ENCODE measurements around the gene NOG.

DNA sequence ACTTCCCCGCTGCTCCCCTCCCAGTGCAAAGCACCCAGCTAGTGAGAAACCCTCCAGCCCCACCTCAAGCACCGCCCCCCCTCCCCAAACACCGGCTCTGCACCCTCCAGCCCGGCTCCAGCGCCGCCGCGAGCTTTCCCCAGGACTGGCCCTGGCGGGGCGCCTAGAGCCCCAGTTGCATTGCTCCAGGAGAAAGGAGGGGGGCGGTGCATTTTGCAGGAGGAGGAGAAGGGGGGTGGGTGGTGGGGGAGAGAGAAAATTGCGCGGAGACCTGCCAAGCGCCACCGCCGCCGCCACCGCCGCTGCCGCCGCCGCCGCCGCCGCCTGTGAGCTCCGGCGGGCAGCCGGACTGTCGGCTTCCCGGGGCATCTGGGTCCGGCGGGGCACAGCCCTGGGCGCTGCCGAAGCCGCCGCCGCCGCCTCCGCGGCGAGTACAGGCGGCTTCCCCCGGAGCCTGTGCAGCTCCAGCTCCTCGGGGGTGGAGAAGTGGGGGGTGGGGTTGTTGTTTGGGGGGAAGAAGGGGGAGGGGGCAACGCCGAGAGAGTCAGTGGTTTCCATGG lies 333 bp upstream of the NOG start:
- TF ChIP-seq, protein P1, sequence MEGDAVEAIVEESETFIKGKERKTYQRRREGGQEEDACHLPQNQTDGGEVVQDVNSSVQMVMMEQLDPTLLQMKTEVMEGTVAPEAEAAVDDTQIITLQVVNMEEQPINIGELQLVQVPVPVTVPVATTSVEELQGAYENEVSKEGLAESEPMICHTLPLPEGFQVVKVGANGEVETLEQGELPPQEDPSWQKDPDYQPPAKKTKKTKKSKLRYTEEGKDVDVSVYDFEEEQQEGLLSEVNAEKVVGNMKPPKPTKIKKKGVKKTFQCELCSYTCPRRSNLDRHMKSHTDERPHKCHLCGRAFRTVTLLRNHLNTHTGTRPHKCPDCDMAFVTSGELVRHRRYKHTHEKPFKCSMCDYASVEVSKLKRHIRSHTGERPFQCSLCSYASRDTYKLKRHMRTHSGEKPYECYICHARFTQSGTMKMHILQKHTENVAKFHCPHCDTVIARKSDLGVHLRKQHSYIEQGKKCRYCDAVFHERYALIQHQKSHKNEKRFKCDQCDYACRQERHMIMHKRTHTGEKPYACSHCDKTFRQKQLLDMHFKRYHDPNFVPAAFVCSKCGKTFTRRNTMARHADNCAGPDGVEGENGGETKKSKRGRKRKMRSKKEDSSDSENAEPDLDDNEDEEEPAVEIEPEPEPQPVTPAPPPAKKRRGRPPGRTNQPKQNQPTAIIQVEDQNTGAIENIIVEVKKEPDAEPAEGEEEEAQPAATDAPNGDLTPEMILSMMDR (IDR thresholded peaks at IDR 0.05): no peak
- no peak for TF ChIP-seq ZFX (IDR thresholded peaks at IDR 0.05; ENCODE audit: borderline replicate concordance)

Measured in 22Rv1 (cell line).